HG03432 (cell line): ENCODE measurements around the gene PIGH.
"Not testable (repeated sequence)": the region's sequence is repeated elsewhere in the genome, so short reads cannot be mapped to it uniquely, and the experiment has no call there.

Source experiments
- ATAC-seq: cut with Tn5 transposase; IDR thresholded peaks from one replicate; pipeline ENCODE4 v1.9.1; 2021; ENCODE audit warnings: mild to moderate bottlenecking, moderate library complexity; ENCODE audit not compliant: unreplicated experiment

PIGH gene

GRCh38 chr14:67553547-67553946 is 46.5 kb downstream of the PIGH start:
- no peak for ATAC-seq

GRCh38 chr14:67551940-67552339 is 48.1 kb downstream of the PIGH start:
- ATAC-seq: no peak

DNA sequence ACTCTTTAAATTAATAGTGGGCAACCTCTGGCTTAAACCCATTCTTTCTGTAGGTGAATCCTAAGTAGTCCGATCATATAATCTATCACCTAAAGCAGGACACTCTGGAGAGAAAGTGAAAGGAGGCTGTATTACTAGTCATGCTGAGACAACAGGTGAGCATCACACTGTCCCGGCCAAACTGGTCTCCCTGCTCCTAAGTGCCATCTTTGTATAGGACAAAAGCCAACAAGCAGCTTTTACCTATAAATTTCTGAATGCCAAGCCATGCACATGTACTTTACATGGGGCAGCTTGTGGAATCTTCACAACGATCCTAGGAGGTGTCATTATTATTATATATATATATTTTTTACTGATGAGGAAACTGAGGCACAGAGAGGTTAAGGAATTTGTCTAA is 48.9 kb downstream of the PIGH start:
- ATAC-seq: no peak

GRCh38 chr14:67549734-67550133 is 50.3 kb downstream of the PIGH start:
- no peak for ATAC-seq

GRCh38 chr14:67547224-67547780 is 52.8 kb downstream of the PIGH start:
- ATAC-seq: no peak

GRCh38 chr14:67544590-67544989 is 55.5 kb downstream of the PIGH start:
- no peak for ATAC-seq

- ATAC-seq: not testable (repeated sequence)
Observed at GRCh38 chr14:67542620-67543019, 57.4 kb downstream of the PIGH start.

DNA sequence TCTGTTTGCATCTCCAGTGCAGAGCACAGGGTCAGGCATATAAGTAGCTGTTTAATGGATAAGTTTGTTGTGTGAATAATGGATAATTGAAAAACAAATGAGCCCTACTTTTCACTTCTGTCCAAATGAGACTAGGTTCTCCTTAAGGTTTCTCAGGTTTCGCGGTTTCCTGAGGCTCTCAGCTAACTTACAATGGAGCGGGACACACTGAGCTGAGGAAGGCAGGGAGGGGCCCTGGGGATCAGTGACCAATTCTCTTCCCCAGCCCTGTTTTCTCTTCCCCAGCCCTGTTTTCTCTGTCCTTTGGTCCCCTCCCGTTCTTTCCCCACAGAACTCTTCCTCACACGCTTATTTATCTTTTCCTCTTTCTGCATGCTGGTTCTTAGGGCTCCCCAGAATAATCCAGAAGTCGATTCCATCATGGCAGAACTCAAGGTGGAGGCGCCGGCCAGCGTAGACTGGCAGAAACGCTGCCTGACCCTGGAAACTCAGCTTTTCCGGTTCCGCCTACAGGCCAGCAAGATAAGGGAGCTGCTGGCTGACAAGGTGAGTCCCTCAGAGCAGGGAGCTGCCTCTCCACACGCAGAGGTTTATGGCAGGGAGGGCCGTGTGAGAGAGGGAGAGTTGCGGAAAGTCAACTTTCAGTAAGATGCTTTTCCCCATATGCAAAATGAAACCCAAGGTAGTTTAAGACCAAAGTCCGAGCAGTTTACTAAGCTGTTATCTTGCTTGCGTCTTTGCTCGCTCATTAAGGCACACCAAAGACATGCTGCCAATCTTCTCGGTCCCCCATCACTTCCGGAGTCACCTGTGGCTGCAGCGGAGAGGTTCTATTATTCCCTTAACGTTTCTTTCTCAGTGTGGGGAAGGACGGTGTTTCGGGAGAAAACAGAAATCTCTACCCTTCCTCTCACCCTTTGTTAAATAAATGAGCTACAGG is 58.4 kb downstream of the PIGH start:
- ATAC-seq: no peak
